ENCODE results near the gene DEFB112. TPM values are rescaled to one million over a fixed set of nuclear protein-coding genes. Genes with fewer than 3 reads are reported as not detected.

Gene DEFB112
- total and polyA plus RNA-seq, 10 of the 15 experiments (the other 5 are each of a cell fraction or from before 2014, with no cell fraction given) = not detected

DNA sequence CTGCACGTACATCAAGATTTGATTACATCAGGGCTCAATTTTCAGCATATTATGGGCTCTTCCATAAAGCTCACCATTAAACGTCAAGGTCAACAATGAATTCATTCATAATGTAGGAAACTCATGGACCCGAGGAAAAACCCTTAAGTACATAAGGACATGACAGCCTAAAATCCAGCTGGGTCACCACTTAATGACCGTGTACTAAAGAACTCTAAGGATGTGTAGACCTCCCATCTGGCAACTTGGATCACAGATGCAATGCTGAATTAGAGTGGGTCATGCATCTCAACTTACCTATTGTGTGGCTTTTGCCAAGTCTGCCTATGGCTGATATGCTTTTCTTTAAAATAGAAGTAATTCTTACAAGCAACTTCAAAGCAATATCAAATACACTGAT is 26.7 kb upstream of the DEFB112 start:
- H2AFZ ChIP-seq (ENCODE audit: control insufficient read depth, low read depth, low read length) = no peak overlapping the region
- WGBS (ENCODE audit: insufficient coverage, insufficient replicate concordance, low lambda C conversion rate, missing lambda C conversion rate) = 22% methylated on average over 4 of the region's 4 CpGs
- no peaks in the 10 kb centered on the region for H4K20me1 ChIP-seq (ENCODE audit: control insufficient read depth, insufficient read depth)
- no peaks in the 10 kb centered on the region for H3K4me1 ChIP-seq (ENCODE audit: control insufficient read depth, insufficient read depth, low read length)
- H3K79me2 ChIP-seq (ENCODE audit: control insufficient read depth, insufficient read depth, low read length) = no peaks in the 10 kb centered on the region
- no TSS peak for BruUV-seq (replicated peaks)
- H3K27me3 ChIP-seq (replicated peaks in 1 of 2; ENCODE audit: control insufficient read depth in 2 of 2, insufficient read depth in 2 of 2, low read length in 1 of 2) = no peaks in the 10 kb centered on the region
- no peak overlapping the region for H3K27ac ChIP-seq (ENCODE audit: control insufficient read depth, insufficient read depth)
- ChIA-PET CTCF (no interaction called here), POLR2A (no interaction called here), RAD21 (ENCODE audit: unreplicated experiment) (no interaction called here), SMC1A (ENCODE audit: uncharacterized antibody, unreplicated experiment) (no interaction called here)
- H3K4me3 ChIP-seq = no peak overlapping the region
- ATAC-seq (no peak), DNase-seq (ENCODE audit: low read depth, low spot score) (no peak), FAIRE-seq (no peak)
- no peaks in the 10 kb centered on the region for H3K36me3 ChIP-seq (ENCODE audit: control insufficient read depth in 2 of 2, insufficient read depth in 2 of 2, low read length in 1 of 2)
- H3K9ac ChIP-seq (ENCODE audit: control insufficient read depth, insufficient read depth, low read length) = no peak overlapping the region
- H3K9me3 ChIP-seq (replicated peaks; ENCODE audit: control insufficient read depth, insufficient read depth, low read length) = no peaks in the 10 kb centered on the region
- intact Hi-C loops (cut with micrococcal nuclease; ENCODE audit: unreplicated experiment) (no loop called here), in situ Hi-C loops (cut with MboI) (no loop called here)
- H3K4me2 ChIP-seq (ENCODE audit: control insufficient read depth, insufficient read depth) = no peak overlapping the region
- TF ChIP-seq SP1 (IDR thresholded peaks at IDR 0.05; ENCODE audit: low read depth, low read length) = no peak
- TF ChIP-seq DPF2 (IDR thresholded peaks at IDR 0.05) = no peak
- no peak for TF ChIP-seq RBBP5 (conservative IDR thresholded peaks at IDR 0.05)
- TF ChIP-seq, protein P1, sequence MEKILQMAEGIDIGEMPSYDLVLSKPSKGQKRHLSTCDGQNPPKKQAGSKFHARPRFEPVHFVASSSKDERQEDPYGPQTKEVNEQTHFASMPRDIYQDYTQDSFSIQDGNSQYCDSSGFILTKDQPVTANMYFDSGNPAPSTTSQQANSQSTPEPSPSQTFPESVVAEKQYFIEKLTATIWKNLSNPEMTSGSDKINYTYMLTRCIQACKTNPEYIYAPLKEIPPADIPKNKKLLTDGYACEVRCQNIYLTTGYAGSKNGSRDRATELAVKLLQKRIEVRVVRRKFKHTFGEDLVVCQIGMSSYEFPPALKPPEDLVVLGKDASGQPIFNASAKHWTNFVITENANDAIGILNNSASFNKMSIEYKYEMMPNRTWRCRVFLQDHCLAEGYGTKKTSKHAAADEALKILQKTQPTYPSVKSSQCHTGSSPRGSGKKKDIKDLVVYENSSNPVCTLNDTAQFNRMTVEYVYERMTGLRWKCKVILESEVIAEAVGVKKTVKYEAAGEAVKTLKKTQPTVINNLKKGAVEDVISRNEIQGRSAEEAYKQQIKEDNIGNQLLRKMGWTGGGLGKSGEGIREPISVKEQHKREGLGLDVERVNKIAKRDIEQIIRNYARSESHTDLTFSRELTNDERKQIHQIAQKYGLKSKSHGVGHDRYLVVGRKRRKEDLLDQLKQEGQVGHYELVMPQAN (conservative IDR thresholded peaks at IDR 0.05) = no peak
- TF ChIP-seq, protein P2, sequence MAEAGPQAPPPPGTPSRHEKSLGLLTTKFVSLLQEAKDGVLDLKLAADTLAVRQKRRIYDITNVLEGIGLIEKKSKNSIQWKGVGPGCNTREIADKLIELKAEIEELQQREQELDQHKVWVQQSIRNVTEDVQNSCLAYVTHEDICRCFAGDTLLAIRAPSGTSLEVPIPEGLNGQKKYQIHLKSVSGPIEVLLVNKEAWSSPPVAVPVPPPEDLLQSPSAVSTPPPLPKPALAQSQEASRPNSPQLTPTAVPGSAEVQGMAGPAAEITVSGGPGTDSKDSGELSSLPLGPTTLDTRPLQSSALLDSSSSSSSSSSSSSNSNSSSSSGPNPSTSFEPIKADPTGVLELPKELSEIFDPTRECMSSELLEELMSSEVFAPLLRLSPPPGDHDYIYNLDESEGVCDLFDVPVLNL (IDR thresholded peaks at IDR 0.05; ENCODE audit: low read depth, low read length) = no peak
- TF ChIP-seq SUZ12 (IDR thresholded peaks at IDR 0.05; ENCODE audit: unreplicated experiment) = no peak
- TF ChIP-seq EZH2 (IDR thresholded peaks at IDR 0.05; ENCODE audit: borderline replicate concordance, control insufficient read depth, low read depth, low read length) = no peak
- no peak for TF ChIP-seq NFYB (IDR thresholded peaks at IDR 0.05; ENCODE audit: insufficient read depth, low read depth, low read length)
- TF ChIP-seq NFXL1 (IDR thresholded peaks at IDR 0.05; ENCODE audit: borderline replicate concordance) = no peak
- no peak for TF ChIP-seq RELB (IDR thresholded peaks at IDR 0.05; ENCODE audit: low read depth)
- TF ChIP-seq BHLHE40 (IDR thresholded peaks at IDR 0.05; ENCODE audit: borderline replicate concordance in 1 of 2, low read depth in 2 of 2, low read length in 1 of 2) = no peak
- TF ChIP-seq, protein P3, sequence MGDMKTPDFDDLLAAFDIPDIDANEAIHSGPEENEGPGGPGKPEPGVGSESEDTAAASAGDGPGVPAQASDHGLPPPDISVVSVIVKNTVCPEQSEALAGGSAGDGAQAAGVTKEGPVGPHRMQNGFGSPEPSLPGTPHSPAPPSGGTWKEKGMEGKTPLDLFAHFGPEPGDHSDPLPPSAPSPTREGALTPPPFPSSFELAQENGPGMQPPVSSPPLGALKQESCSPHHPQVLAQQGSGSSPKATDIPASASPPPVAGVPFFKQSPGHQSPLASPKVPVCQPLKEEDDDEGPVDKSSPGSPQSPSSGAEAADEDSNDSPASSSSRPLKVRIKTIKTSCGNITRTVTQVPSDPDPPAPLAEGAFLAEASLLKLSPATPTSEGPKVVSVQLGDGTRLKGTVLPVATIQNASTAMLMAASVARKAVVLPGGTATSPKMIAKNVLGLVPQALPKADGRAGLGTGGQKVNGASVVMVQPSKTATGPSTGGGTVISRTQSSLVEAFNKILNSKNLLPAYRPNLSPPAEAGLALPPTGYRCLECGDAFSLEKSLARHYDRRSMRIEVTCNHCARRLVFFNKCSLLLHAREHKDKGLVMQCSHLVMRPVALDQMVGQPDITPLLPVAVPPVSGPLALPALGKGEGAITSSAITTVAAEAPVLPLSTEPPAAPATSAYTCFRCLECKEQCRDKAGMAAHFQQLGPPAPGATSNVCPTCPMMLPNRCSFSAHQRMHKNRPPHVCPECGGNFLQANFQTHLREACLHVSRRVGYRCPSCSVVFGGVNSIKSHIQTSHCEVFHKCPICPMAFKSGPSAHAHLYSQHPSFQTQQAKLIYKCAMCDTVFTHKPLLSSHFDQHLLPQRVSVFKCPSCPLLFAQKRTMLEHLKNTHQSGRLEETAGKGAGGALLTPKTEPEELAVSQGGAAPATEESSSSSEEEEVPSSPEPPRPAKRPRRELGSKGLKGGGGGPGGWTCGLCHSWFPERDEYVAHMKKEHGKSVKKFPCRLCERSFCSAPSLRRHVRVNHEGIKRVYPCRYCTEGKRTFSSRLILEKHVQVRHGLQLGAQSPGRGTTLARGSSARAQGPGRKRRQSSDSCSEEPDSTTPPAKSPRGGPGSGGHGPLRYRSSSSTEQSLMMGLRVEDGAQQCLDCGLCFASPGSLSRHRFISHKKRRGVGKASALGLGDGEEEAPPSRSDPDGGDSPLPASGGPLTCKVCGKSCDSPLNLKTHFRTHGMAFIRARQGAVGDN (IDR thresholded peaks at IDR 0.05) = no peak
- TF ChIP-seq, protein P4, sequence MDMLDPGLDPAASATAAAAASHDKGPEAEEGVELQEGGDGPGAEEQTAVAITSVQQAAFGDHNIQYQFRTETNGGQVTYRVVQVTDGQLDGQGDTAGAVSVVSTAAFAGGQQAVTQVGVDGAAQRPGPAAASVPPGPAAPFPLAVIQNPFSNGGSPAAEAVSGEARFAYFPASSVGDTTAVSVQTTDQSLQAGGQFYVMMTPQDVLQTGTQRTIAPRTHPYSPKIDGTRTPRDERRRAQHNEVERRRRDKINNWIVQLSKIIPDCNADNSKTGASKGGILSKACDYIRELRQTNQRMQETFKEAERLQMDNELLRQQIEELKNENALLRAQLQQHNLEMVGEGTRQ (IDR thresholded peaks at IDR 0.05; ENCODE audit: borderline replicate concordance, low read depth, low read length) = no peak
- TF ChIP-seq EED (IDR thresholded peaks at IDR 0.05; ENCODE audit: low read depth) = no peak
- no peak for TF ChIP-seq RAD21 (IDR thresholded peaks at IDR 0.05; ENCODE audit: insufficient read depth, low read depth, low read length)
